HepG2 (cell line): ENCODE data around the gene C1orf87. TPM values are rescaled to one million over a fixed set of nuclear protein-coding genes. Genes with fewer than 3 reads are reported as not detected.

Experiments used
- KLF6 ChIP-seq: IDR thresholded peaks from 2 replicates; pipeline ENCODE4 v1.8.0; 2016; ENCODE audit warnings: missing biosample characterization, missing genetic modification reagents
- SCMH1 ChIP-seq: sonication (generic); formaldehyde crosslinking; IDR thresholded peaks from 2 replicates; pipeline ENCODE4 v1.9.0; 2021; ENCODE audit warnings: missing genetic modification reagents, mild to moderate bottlenecking, borderline replicate concordance
- SKI ChIP-seq: fragments of 450-650 bp; IDR thresholded peaks from one replicate; pipeline ENCODE4 v1.6.1; 2018; ENCODE audit warnings: mild to moderate bottlenecking; ENCODE audit not compliant: partially characterized antibody
- ZNF17 ChIP-seq: sonication (generic); formaldehyde crosslinking; IDR thresholded peaks from 2 replicates; pipeline ENCODE4 v1.5.0; 2020; ENCODE audit warnings: mild to moderate bottlenecking, missing genetic modification reagents
- ZNF431 ChIP-seq: sonication (generic); formaldehyde crosslinking; IDR thresholded peaks from 2 replicates; pipeline ENCODE4 v1.9.0; 2022; ENCODE audit warnings: missing genetic modification reagents, low read depth, mild to moderate bottlenecking, borderline replicate concordance
- ZNF709 ChIP-seq: sonication (generic); formaldehyde crosslinking; IDR thresholded peaks from 2 replicates; pipeline ENCODE4 v1.5.0; 2020; ENCODE audit warnings: mild to moderate bottlenecking, missing genetic modification reagents
- ZZZ3 ChIP-seq: sonication (generic); formaldehyde crosslinking; IDR thresholded peaks from 2 replicates; pipeline ENCODE4 v1.4.0; 2020; ENCODE audit warnings: missing genetic modification reagents, mild to moderate bottlenecking, borderline replicate concordance
- polyA plus RNA-seq, 8 experiments: library from polyadenylated mRNA; depleted of rRNA in 3 of 8; stranded (reverse) in 7 of 8; unstranded in 1 of 8; fragments of >200 nt; fragmentation: Illumina TruSeq in 4 of 8; extraction: Trizol in 4 of 8; gene quantifications; 2 replicates each; pipeline versions ENCODE4 v1.2.1 to v1.2.3, GENCODE V29; 2011 to 2016; ENCODE audit warnings: low read depth in 4 of 8, missing spikeins in 1 of 8, mixed read lengths in 1 of 8; ENCODE audit not compliant: insufficient read depth in 1 of 8
- total RNA-seq, 5 experiments: library from RNA; depleted of rRNA; stranded (reverse); fragments of >200 nt; fragmentation: Illumina TruSeq; extraction: Trizol; gene quantifications; 2 replicates each; pipeline ENCODE4 v1.2.3, GENCODE V29; 2016; ENCODE audit warnings: low read depth in 1 of 5
- TF ChIP-seq, protein P1 (sequence below): sonication (generic); formaldehyde crosslinking; IDR thresholded peaks from 2 replicates; pipeline ENCODE4 v1.9.0; 2021; ENCODE audit warnings: missing genetic modification reagents, borderline replicate concordance
- TF ChIP-seq, protein P2 (sequence below): sonication (generic); formaldehyde crosslinking; IDR thresholded peaks from 2 replicates; pipeline ENCODE4 v1.5.0; 2020; ENCODE audit warnings: mild to moderate bottlenecking, missing genetic modification reagents
- TF ChIP-seq, protein P3 (sequence below): sonication (generic); formaldehyde crosslinking; IDR thresholded peaks from 2 replicates; pipeline ENCODE4 v1.5.1; 2020; ENCODE audit warnings: missing genetic modification reagents, mild to moderate bottlenecking, borderline replicate concordance

C1orf87 gene
- total and polyA plus RNA-seq, 2 of the 13 experiments (the other 11 are each of a cell fraction or from before 2014, with no cell fraction given): not detected

DNA sequence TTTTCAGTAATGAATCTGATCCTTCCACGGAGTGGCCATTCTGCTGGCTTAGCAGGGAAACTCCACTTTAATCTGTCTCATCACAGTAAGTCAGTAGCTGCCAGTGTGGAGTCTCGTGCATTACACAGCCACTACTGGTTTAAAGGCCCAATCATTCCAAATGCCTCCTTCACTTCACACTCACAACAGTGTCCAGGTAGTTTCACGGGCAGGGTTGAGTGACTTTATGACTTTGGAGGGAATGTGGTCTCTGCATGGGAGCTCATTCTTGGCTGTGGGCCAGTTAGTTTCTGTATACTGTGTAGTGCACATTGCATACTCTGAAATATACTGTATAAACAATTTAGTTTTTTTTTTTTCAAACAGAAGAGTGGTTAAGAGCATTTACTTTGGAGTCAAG lies 34.6 kb upstream of the C1orf87 start (continued):
- TF ChIP-seq ZNF431 (no peak), ZNF17 (CRISPR knock-in tag) (no peak), SKI (no peak), SCMH1 (no peak), ZZZ3 (CRISPR knock-in tag) (no peak), KLF6 (CRISPR knock-in tag) (no peak), ZNF709 (CRISPR knock-in tag) (no peak)
- TF ChIP-seq, protein P1, sequence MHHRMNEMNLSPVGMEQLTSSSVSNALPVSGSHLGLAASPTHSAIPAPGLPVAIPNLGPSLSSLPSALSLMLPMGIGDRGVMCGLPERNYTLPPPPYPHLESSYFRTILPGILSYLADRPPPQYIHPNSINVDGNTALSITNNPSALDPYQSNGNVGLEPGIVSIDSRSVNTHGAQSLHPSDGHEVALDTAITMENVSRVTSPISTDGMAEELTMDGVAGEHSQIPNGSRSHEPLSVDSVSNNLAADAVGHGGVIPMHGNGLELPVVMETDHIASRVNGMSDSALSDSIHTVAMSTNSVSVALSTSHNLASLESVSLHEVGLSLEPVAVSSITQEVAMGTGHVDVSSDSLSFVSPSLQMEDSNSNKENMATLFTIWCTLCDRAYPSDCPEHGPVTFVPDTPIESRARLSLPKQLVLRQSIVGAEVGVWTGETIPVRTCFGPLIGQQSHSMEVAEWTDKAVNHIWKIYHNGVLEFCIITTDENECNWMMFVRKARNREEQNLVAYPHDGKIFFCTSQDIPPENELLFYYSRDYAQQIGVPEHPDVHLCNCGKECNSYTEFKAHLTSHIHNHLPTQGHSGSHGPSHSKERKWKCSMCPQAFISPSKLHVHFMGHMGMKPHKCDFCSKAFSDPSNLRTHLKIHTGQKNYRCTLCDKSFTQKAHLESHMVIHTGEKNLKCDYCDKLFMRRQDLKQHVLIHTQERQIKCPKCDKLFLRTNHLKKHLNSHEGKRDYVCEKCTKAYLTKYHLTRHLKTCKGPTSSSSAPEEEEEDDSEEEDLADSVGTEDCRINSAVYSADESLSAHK (CRISPR knock-in tag): no peak
- TF ChIP-seq, protein P2, sequence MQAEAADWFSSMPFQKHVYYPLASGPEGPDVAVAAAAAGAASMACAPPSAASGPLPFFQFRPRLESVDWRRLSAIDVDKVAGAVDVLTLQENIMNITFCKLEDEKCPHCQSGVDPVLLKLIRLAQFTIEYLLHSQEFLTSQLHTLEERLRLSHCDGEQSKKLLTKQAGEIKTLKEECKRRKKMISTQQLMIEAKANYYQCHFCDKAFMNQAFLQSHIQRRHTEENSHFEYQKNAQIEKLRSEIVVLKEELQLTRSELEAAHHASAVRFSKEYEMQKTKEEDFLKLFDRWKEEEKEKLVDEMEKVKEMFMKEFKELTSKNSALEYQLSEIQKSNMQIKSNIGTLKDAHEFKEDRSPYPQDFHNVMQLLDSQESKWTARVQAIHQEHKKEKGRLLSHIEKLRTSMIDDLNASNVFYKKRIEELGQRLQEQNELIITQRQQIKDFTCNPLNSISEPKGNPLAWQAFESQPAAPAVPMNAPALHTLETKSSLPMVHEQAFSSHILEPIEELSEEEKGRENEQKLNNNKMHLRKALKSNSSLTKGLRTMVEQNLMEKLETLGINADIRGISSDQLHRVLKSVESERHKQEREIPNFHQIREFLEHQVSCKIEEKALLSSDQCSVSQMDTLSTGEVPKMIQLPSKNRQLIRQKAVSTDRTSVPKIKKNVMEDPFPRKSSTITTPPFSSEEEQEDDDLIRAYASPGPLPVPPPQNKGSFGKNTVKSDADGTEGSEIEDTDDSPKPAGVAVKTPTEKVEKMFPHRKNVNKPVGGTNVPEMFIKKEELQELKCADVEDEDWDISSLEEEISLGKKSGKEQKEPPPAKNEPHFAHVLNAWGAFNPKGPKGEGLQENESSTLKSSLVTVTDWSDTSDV (CRISPR knock-in tag): no peak
- TF ChIP-seq, protein P3, sequence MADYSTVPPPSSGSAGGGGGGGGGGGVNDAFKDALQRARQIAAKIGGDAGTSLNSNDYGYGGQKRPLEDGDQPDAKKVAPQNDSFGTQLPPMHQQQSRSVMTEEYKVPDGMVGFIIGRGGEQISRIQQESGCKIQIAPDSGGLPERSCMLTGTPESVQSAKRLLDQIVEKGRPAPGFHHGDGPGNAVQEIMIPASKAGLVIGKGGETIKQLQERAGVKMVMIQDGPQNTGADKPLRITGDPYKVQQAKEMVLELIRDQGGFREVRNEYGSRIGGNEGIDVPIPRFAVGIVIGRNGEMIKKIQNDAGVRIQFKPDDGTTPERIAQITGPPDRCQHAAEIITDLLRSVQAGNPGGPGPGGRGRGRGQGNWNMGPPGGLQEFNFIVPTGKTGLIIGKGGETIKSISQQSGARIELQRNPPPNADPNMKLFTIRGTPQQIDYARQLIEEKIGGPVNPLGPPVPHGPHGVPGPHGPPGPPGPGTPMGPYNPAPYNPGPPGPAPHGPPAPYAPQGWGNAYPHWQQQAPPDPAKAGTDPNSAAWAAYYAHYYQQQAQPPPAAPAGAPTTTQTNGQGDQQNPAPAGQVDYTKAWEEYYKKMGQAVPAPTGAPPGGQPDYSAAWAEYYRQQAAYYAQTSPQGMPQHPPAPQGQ (CRISPR knock-in tag): no peak
